Right hindlimb (tissue), 1 donor: ENCODE data around the gene TBC1D5.
"Not testable (repeated sequence)": the region's sequence is repeated elsewhere in the genome, so short reads cannot be mapped to it uniquely, and the experiment has no call there.

Experiments
- DNase-seq: peaks from one replicate; pipeline ENCODE4 v3.0.0-alpha.2; 2018

Gene TBC1D5

DNA sequence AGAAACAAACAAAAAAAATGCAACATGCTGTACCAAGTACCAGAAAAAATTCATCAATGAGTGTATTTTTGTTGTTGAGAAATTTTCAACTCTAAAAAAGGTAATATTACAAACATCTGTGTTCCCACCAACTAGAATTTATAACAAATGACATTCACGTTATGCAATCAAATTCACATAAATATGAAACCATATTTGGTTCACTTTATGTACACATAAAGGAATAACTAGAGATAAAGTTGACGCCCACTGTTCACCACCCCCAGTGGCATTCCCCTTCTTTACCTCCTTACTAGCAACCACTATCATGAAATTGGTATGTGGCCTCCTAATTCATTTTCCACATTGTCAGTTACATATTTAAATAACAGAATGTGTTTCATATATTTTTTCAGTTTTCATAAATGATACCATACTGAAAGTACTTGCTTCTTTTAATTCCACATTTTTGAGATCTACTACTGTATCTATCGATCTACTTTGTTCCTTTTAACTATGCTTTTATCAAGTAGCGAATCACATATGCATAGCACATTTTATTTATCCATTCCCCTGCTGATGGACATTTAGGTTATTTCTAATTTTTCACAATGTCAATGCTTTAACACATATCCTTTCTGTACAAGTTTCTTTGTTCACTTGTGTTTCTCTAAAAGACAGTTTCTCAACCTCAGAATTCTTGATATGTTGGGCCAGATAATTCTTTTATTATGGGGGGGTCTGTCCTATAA, 34.5 kb downstream of the TBC1D5 start:
- no peak for DNase-seq

DNA sequence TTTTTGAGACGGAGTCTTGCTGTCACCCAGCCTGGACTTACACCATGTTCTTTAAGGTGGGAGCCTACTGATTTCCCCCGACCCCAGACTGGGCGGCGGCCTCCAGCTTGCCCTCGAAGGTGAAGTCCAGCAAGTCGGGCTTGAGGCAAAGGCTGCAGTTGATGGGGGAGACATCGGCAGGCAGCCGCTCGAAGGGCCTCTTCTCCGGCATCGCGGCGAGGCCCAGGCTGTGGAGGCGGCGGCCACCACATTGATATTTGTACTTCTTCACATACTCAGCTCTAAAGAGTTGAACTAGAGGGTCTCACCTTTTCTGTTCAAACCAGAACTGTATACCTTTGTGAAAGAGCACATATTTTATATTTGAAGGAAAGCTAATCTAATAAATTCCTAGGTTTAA, 36.4 kb downstream of the TBC1D5 start:
- DNase-seq = not testable (repeated sequence)

DNA sequence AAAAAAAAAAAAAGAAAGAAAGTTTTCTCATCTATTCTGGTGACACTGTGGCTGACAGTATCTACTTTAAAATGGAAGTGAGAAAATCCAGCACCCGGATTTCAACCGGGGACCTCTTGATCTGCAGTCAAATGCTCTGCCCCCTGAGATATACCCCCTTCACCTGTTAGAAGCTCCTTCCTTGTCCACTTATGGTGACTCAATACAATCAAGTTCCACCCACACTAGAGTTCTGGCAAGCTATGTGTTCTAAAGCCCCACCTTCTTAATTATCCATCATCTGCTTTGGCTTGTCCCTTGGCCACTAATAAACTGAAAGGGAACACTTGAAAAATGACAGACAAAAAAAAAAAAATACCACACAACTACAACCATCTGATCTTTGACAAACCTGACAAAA, 42.6 kb downstream of the TBC1D5 start:
- not testable (repeated sequence) for DNase-seq

DNA sequence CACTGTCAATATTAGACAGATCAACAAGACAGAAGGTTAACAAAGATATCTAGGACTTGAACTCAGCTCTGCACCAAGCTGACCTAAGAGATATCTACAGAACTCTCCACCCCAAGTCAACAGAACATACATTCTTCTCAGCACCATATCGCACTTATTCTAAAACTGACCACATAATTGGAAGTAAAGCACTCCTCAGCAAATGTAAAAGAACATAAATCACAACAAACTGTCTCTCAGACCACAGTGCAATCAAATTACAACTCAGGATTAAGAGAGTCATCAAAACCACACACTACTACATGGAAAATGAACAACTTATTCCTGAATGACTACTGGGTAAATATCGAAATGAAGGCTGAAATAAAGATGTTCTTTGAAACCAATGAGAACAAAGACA, 46.8 kb downstream of the TBC1D5 start:
- not testable (repeated sequence) for DNase-seq

DNA sequence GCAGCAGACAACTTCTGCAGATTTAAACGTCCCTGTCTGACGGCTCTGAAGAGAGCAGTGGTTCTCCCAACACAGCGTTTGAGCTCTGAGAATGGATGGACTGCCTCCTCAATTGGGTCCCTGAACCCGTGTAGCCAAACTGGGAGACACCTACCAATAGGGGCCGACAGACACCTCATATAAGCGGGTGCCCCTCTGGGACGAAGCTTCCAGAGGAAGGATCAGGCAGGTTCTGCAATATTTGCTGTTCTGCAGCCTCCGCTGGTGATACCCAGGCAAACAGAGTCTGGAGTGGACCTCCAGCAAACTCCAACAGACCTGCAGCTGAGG, 48.8 kb downstream of the TBC1D5 start:
- not testable (repeated sequence) for DNase-seq

DNA sequence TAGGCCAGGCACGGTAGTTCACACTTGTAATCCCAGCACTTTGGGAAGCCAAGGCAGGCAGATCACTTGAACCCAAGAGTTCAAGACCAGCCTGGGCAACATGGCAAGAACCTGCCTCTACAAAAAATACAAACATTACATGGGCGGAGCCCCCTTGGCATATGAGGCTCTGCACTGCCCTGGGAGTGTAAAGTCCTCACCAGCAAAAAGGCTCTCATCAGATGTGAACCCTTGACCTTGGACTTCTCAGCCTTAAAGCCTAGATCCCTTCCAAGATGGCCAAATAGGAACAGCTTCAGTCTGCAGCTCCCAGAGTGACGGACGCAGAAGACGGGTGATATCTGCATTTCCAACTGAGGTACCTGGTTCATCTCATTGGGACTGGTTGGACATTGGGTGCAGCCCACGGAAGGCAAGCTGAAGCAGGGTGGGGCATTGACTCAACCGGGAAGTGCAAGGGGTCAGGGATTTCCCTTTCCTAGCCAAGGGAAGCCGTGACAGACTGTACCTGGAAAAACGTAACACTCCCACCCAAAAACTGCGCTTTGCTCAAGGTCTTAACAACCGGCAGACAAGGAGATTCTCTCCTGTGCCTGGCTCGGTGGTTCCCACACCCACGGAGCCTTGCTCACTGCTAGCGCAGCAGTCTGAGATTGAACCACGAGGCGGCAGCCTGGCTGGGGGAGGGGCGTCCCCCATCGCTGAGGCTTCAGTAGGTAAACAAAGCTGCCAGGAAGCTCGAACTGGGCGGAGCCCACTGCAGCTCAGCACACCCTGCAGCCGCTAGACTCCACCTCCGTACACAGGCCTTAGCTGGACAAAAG, 49.4 kb downstream of the TBC1D5 start:
- DNase-seq = not testable (repeated sequence)

DNA sequence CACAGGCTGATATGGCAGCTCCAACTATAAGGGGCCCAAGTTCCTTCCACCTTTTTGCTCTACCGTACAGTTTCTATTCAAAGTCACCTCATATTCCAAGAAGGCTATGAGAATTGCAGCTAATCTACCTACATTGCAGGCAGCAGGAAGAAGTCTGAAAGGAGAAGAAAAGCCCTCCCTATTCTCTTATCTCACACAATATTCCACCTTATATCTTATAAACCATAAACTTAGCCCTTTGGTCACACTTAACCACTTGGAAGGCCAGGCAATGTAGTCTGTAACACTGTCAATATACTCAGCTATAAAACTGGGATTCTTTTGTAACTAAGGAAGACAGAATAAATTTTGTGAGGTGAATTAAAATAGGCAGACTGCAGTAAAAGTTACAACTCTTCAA, 54.9 kb downstream of the TBC1D5 start:
- no peak for DNase-seq

DNA sequence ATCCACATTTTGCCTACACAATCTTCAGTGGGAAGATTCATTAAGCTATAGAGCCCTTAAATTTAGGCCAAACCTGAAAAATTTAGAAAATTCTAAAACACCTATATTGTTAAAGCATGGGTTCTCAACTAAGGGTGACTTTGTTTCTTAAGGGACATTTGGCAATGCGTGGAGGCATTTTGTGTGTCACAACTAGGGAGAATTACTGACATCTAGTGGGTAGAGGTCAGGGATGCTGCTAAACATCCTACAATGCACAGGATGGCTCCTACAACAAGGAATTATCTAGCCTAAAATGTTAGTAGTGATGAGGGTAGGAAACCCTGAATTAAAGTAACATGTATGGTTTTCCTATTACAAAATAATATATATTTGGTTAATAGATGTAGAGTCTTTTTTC, 55.8 kb downstream of the TBC1D5 start:
- DNase-seq = no peak

DNA sequence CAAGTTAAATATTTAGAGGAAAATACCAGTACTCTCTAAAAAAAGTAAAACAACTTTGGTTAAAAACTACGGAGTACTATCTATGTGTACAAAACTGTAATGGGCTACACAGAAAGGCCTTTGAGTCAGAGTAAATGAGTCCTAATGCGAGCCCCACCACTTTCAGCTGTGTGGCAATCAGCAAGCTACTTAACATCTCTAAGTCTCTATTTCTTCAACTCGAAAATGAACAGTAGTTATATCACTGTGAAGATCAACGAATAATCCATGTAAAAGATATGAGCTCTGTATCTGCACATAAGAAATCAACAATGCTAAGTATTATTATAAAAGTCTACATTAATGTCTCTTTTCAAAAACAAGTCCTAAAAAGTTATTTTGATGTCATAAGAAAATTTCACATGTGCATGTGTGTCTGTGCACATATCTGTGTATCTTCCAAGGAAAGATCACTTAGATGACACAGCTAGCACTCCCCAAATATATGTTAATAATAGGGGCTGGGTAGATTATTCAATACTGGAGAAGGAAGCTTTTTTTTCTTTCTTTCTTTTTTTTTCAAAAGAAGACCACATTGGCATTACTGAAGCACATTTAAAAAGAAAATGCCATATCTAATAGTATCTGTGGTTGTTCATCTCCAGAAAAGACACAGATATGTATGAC, 58.8 kb downstream of the TBC1D5 start:
- DNase-seq = no peak

DNA sequence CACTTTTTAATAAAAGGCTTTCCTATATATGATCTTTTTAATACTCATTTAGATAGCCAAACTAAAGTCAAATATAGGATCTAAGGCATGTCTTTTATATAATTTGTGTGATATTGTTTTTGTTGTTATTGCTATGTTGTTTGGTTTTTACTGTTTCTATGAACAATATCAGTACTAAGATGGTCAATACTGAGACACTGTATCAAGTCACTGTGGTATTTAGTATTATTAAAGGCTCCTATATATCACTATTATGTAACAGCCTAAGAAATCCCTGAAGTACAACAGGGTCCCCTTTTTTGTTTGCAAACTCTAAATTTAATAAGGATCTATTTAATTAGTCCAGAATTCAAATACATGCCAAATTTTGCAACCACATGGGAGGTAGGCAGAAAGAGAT, 61.9 kb downstream of the TBC1D5 start:
- DNase-seq = no peak

DNA sequence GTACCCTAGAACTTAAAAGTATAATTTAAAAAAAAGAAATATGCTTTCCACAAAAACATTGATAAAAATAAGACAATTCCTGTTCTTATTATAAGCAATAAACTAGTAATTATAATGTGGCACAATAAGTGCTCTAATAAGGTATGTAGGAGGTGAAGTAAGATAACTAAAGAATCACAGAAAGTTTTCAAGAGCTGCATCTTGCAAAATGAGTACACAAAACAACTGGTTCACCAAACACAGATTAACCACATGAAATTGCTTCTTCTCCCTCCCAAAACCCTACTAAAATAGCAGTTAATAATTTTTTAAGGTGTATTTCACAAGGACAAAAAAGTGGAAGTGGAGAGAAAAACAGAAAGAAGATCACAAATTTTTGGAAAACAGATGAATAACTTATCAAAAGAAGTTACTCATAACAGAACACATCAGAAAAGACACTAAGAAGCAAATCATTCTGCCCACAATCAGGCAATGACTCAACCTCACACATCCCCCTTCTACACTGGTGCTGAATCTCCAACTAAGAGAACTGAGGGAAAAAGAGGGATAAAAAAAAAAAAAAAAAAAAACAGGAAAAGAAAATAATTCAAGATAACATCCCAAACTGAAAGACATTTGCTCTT, 64.2 kb downstream of the TBC1D5 start:
- DNase-seq = no peak

DNA sequence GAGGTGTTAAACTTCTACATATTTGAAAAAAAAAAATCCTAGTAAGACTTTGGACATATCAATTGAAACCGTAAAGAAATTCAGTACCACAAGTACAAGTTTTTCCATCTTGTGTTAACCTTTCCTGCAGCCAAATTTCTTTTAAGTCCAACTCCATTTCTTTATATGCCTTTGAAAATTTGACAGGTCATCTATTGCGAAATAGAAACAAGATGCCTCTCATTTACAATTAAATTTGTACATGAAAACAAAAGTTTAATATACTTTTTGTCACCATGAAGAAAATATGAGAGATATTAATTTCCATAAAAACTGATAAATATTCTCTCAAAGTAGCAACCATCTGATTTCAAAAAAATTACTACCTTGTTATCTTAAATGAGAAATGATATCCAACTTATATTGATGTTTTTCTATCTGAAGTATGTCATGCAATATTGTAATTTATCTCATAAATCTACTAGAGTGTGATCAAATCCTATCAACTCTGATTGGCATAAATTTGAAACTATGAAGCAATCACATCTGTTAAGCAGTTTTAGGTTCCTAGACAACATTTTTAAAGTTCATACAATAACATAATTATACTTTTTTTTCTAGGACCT, 68.2 kb downstream of the TBC1D5 start:
- DNase-seq = no peak

DNA sequence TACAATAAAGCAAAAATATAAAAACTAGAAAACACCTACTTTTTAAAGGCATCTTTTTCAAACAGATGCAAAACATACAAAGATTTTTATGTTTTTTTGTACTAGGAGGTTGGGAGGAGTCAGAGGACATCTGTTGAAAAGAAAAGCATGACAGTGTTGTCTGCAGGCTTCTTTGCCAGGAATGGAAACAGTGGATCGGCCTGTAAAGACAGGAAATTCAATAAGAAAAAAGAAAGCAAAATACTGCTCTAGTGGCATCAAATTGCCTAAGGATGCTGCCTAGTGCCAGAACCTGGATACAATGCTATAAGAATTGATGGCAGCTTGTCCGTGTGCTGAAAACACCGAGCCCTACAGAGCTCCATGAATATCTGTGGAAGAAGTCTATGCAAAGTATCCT, 69.9 kb downstream of the TBC1D5 start:
- peak; percentile 38 for DNase-seq

DNA sequence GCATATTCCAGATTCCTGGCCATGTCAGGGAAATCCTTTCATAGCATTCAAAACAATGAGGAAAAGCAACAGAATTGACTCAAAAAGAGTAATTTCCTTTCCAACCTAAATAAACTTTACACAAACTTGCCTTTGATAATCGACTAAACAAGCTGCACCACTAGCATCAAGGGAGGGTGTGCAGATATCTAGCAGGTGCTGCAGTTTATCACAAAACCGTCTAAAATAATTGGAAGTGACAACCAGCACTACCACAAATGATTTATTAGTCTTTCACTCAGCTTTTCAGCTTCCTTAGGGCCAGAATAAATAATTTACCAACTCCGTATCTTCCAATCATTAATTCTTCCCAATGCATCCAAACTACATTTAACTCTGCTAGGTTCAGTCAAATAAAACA, 71.7 kb downstream of the TBC1D5 start:
- no peak for DNase-seq

DNA sequence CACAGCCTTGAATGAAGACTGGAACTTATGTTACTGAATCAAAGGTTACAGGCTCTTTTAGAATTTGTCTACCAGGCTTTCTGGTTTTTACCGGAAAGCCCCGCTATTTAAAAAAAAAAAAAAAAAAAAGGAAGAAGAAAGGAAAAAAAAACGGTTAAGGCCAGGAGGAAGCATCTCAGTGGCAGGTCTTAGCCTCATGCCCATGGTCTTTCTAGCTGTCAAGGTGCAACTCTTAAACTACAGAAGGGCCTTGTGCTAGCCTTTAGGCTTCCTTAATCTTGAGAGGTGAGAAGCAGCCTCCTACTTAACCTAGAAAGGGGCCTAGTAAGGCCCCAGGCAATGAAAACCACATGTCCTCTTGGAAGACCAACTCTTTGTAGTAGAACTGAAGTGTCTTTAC, 77.5 kb downstream of the TBC1D5 start:
- no peak for DNase-seq

DNA sequence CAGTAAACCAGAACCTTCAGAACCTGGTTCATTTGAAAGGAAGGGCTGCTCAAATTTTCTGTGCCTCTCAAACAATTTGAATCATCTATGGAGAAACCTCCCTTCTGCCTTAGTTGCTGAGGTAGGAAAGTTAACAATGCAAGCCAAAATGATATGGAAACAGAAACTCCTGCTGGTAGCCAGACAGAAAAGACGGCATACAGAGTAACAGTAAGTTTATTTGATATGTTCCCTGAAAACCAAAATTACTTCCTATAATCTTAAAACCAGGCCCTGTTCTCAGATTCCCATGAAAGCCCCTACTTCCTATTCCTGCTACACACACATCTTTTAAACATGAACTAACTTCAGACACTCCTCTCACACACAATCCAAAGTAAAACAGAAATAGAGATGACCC, 86.2 kb downstream of the TBC1D5 start:
- no peak for DNase-seq

DNA sequence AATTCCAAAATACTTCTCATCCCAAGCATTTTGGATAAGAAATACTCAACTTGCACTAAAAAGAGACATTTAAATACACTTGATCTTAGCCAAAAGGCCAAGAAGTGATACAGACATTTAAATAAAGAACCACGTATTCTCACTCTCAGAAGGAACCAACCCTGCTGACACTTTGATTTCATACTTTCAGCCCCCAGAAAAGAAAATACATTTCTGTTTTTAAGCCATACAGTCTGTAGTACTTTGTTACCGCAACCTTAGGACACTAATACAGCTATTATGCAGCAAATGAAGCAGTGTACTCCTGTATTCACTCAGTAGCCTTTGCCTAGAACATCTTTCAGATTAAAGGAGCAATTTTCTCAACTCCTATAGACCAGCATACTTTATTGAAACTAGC, 86.7 kb downstream of the TBC1D5 start:
- DNase-seq = no peak

DNA sequence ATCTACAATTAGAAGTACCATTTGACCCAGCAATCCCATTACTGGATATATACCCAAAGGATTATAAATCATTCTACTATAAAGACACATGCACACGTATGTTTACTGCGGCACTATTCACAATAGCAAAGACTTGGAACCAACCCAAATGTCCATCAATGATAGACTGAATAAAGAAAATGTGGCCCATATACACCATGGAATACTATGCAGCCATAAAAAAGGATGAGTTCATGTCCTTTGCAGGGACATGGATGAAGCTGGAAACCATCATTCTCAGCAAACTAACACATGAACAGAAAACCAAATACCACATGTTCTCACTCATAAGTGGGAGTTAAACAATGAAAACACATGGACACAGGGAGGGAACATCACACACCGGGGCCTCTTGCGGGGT, 92.7 kb downstream of the TBC1D5 start:
- DNase-seq = not testable (repeated sequence)

DNA sequence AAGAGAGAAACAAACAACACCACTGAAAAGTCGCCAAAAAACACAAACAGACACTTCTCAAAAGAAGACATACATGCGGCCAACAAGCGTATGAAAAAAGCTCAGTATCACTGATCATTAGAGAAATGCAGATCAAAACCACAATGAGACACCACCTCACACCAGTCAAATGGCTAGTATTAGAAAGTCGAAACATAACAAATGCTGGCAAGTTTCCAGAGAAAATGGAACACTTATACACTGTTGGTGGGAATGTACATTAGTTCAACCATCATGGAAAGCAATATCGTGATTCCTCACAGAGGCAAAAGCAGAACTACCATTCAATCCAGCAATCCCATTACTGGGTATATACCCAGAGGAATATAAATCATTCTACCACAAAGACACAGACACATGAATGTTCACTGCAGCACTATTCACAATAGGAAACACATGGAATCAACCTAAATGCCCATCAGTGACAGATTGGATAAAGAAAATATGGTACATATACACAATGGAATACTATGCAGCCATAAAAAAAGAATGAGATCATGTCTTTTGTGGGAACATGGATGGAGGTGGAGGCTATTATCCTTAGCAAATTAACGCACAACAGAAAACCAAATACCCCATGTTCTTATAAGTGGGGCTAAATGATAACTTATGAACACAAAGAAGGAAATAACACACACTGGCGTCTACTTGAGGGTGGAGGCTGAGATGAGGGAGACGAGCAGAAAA, 93.6 kb downstream of the TBC1D5 start:
- not testable (repeated sequence) for DNase-seq

DNA sequence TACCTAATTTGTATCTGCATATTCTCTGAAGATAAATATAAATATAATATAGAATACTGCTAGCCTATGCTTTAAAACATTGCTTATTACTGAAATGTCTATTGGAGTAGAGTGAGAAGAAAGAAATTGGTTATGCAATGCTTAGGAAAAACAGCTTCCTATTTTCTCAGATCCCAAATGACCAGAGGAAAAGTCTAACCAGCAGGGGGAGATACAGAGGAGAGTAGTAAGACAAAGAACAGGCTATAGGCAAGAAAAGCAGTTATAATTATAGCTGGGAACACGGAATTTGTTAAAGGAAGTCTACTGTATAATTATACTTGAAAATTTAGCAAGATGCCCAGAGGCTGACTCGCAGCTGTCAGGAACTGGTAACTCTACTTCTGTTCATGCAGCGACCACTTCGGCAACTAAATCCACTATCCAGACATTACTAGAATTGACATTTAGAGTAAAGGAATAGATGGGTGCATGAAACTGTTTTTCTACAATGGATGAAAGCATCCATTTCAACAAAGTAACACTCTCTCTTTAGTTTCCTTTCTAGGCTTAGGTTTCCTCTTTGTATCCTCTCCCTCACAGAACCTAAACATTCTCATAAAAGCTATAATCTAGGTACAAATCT, 97.2 kb downstream of the TBC1D5 start:
- DNase-seq = no peak

DNA sequence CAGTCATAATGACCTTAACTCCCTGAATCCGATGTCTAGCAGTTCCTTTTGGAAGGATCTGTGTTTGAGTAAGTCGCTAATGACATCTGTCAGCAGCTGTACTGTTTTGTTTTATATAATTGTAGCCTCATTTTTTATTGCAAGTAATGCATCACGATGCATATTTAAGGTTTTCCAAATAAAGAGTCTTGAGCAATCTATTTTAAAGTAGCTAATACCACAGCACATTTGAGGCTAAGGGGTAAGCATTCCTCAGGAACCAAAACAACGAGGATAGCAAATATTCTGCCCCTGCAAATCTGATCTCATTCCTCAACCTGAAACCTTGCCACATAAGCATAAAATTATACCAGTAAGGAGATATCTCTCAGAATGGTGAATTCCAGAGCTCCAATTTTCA, 98.7 kb downstream of the TBC1D5 start:
- DNase-seq = no peak

DNA sequence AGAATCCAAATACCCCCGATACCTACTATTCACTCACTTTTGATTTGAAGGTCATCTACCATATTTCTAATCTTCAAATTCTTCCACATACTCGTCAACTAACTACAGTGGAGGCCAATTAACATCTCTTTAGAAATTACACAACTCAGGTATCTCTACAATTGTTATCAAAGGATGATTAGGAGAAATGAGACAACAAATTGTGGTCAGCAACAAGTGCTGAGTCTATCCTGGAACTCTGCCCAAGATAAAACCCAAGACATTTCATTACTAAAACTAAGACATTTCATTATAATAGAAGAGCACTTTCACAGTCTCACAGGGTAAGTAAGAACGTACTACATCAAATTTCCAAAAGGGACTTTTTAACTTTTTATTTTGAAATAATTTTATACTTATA, 100.0 kb downstream of the TBC1D5 start:
- no peak for DNase-seq
